Measurements from ENCODE around the gene C19orf33.

DNA sequence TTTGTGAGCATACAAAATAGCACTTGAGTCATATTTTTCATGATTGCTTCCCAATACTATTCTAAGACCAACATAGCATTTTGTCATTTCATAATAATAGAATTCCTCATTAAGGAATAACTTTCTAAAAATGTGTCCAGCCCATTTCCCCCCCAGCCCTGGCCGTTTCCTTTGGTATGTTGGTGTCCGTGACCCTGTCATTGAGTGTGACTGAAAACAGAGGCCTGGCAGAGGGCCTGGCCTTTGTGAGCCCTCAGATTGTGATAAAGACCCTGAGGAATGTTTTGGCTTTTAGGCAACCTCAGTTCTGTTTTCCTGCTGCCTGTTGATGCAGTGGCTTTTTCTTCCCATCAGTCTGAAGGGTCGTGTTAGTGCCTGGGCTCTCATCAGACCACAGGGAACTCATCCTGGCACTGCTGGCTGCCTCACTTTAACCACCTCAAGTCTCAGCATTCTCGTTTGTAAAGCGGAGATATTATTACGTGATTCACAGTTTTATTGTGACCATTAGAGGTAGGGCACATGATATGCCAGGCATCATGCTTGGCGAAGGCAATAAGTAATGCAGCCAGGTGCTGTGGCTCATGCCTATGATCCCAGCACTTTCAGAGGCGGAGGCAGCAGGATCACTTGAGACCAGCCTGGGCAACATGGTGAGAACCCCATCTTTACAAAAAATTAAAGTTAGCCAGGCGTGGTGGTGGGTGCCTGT lies 25.9 kb upstream of the C19orf33 start:
- TF ChIP-seq, protein P1, sequence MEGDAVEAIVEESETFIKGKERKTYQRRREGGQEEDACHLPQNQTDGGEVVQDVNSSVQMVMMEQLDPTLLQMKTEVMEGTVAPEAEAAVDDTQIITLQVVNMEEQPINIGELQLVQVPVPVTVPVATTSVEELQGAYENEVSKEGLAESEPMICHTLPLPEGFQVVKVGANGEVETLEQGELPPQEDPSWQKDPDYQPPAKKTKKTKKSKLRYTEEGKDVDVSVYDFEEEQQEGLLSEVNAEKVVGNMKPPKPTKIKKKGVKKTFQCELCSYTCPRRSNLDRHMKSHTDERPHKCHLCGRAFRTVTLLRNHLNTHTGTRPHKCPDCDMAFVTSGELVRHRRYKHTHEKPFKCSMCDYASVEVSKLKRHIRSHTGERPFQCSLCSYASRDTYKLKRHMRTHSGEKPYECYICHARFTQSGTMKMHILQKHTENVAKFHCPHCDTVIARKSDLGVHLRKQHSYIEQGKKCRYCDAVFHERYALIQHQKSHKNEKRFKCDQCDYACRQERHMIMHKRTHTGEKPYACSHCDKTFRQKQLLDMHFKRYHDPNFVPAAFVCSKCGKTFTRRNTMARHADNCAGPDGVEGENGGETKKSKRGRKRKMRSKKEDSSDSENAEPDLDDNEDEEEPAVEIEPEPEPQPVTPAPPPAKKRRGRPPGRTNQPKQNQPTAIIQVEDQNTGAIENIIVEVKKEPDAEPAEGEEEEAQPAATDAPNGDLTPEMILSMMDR (optimal IDR thresholded peaks at IDR 0.05 in 1 of 3, IDR thresholded peaks at IDR 0.05 in 1 of 3, conservative IDR thresholded peaks at IDR 0.05 in 1 of 3; ENCODE audit: extremely low read depth in 1 of 3, insufficient read depth in 2 of 3, low read length in 3 of 3): no peak
- no peak for TF ChIP-seq EZH2 (IDR thresholded peaks at IDR 0.05; ENCODE audit: low read length)

All from keratinocyte (primary cell).